Spleen (tissue), 11 donors: ENCODE data around the gene GMDS. TPM values are rescaled to one million over a fixed set of nuclear protein-coding genes. Genes with fewer than 3 reads are reported as not detected.

ENCODE experiments used
- DNase-seq: peaks from one replicate; pipeline ENCODE4 v3.0.0-alpha.2; 2020
- H3K27ac ChIP-seq, 8 donors: fragments of 200-600 bp; sonication (generic) in 7 of 8; 1 replicate in 4 of 8; 2 replicates in 4 of 8; pipeline versions ENCODE4 v1.5.0 to v1.8.0; 2016 to 2021; ENCODE audit warnings: inconsistent platforms in 4 of 8, mild to moderate bottlenecking in 4 of 8, moderate library complexity in 1 of 8
- H3K27me3 ChIP-seq, 7 donors: fragments of 200-600 bp; sonication (generic) in 6 of 7; replicated peaks in 1 of 7; 1 replicate in 4 of 7; 2 replicates in 3 of 7; pipeline versions ENCODE4 v1.5.0 to v1.8.0; 2016 to 2021; ENCODE audit warnings: inconsistent platforms in 3 of 7, mild to moderate bottlenecking in 1 of 7
- H3K36me3 ChIP-seq, 6 donors: fragments of 200-600 bp; sonication (generic) in 5 of 6; 1 replicate in 4 of 6; 2 replicates in 2 of 6; pipeline versions ENCODE4 v1.5.0 to v1.8.0; 2016 to 2021; ENCODE audit warnings: inconsistent platforms in 2 of 6
- H3K4me1 ChIP-seq, 6 donors: fragments of 200-600 bp; sonication (generic) in 5 of 6; 1 replicate in 3 of 6; 2 replicates in 3 of 6; pipeline versions ENCODE4 v1.5.0 to v1.8.0; 2016 to 2021; ENCODE audit warnings: inconsistent platforms in 3 of 6
- H3K4me3 ChIP-seq, 8 donors: fragments of 200-600 bp; sonication (generic) in 7 of 8; 1 replicate in 4 of 8; 2 replicates in 4 of 8; pipeline versions ENCODE4 v1.5.0 to v1.8.0; 2016 to 2021; ENCODE audit warnings: inconsistent platforms in 4 of 8, mild to moderate bottlenecking in 4 of 8, moderate library complexity in 2 of 8
- H3K9me3 ChIP-seq, 8 donors: fragments of 200-600 bp; sonication (generic) in 7 of 8; 1 replicate in 4 of 8; 2 replicates in 4 of 8; pipeline versions ENCODE4 v1.5.0 to v1.8.0; 2016 to 2021; ENCODE audit warnings: inconsistent platforms in 4 of 8
- POLR2A ChIP-seq, 3 donors: fragments of 450-650 bp; IDR thresholded peaks; one replicate each; pipeline ENCODE4 v1.5.1; 2017; ENCODE audit warnings: antibody characterized with exemption in 3 of 3, mild to moderate bottlenecking in 1 of 3
- POLR2AphosphoS5 ChIP-seq, 3 donors: sonication (generic); formaldehyde crosslinking; IDR thresholded peaks; one replicate each; pipeline ENCODE4 v1.5.1; 2017; ENCODE audit warnings: antibody characterized with exemption in 3 of 3
- WGBS, 5 donors: extraction: QIAGEN DNeasy Blood & Tissue Kit in 3 of 5; methylation state at CpG; one replicate each; pipeline versions ENCODE4 v1.1.5 to v1.1.7; 2013 to 2018; 5-methylcytosine and 5-hydroxymethylcytosine counted together
- intact Hi-C: fragments of 100-400 bp; cut with DNase I; formaldehyde crosslinking; loops from one replicate; pipeline ENCODE4 v1.15.0; 2023; ENCODE audit warnings: low total_unique reads
- polyA plus RNA-seq, 3 donors: library from polyadenylated mRNA; stranded (reverse); fragments of 200-250 nt; gene quantifications; one replicate each; pipeline ENCODE4 v1.2.1, GENCODE V29; 2013
- total RNA-seq, 7 donors: library from RNA; depleted of rRNA in 3 of 7; stranded (reverse); fragments of >200 nt in 3 of 7; fragmentation: NEBNext Ultra II Directional in 4 of 7; extraction: Animal tissue kit (Norgen Biotek cat#: 25700) in 4 of 7; gene quantifications; one replicate each; pipeline versions ENCODE4 v1.1.0 to v1.2.1, GENCODE V29; 2016 to 2021
- TF ChIP-seq, protein P1 (sequence below), 11 experiments: fragments of 200-600 bp in 7 of 11; fragments of 450-650 bp in 4 of 11; sonication (generic) in 4 of 11; IDR thresholded peaks in 8 of 11; conservative IDR thresholded peaks in 3 of 11; 1 replicate in 7 of 11; 2 replicates in 4 of 11; pipeline versions ENCODE4 v1.4.0 to v1.8.0; 2016 to 2021; ENCODE audit warnings: antibody characterized with exemption in 11 of 11, inconsistent platforms in 4 of 11, mild to moderate bottlenecking in 1 of 11
- donor health status: healthy with polysubstance abuse.
- donor health status: DM: no; HTN: no; CAD: no; lungs with moderate emphysema.
- donor health status: DM: no; HTN: no; CAD: no.
- donor health status: Bipolar disorder and iron deficiency.
- donor health status: healthy.
- donor health status: DM: no; HTN: no; CAD: no.
- donor health status: DM: yes; HTN: yes; CAD: no.

GMDS gene
- total and polyA plus RNA-seq, 10 donors = 9.1 to 30.8 (median 17.7) TPM

GRCh38 chr6:1971612-1972011 lies 273.8 kb downstream of the GMDS start:
- whole genome bisulfite sequencing, 5 donors = 85 to 92% (median 90%) methylated on average over 5 of the region's 5 CpGs
- Histone ChIP-seq H3K27ac (no peak overlapping the region), H3K36me3 (no peaks in the 10 kb centered on the region), H3K4me3 (no peak overlapping the region), H3K9me3 (no peaks in the 10 kb centered on the region), H3K27me3 (no peaks in the 10 kb centered on the region), H3K4me1 (no peaks in the 10 kb centered on the region)
- no peak for DNase-seq
- intact Hi-C loops = loop anchor here (10.0 kb wide), 1 partner anchor 127 kb away; no protein-coding TSS in a partner anchor
- TF ChIP-seq, protein P1, sequence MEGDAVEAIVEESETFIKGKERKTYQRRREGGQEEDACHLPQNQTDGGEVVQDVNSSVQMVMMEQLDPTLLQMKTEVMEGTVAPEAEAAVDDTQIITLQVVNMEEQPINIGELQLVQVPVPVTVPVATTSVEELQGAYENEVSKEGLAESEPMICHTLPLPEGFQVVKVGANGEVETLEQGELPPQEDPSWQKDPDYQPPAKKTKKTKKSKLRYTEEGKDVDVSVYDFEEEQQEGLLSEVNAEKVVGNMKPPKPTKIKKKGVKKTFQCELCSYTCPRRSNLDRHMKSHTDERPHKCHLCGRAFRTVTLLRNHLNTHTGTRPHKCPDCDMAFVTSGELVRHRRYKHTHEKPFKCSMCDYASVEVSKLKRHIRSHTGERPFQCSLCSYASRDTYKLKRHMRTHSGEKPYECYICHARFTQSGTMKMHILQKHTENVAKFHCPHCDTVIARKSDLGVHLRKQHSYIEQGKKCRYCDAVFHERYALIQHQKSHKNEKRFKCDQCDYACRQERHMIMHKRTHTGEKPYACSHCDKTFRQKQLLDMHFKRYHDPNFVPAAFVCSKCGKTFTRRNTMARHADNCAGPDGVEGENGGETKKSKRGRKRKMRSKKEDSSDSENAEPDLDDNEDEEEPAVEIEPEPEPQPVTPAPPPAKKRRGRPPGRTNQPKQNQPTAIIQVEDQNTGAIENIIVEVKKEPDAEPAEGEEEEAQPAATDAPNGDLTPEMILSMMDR (IDR thresholded peaks at IDR 0.05 in 8 of 11, conservative IDR thresholded peaks at IDR 0.05 in 3 of 11) = no peak
- TF ChIP-seq POLR2A (IDR thresholded peaks at IDR 0.05) (no peak), POLR2AphosphoS5 (IDR thresholded peaks at IDR 0.05) (no peak)

DNA sequence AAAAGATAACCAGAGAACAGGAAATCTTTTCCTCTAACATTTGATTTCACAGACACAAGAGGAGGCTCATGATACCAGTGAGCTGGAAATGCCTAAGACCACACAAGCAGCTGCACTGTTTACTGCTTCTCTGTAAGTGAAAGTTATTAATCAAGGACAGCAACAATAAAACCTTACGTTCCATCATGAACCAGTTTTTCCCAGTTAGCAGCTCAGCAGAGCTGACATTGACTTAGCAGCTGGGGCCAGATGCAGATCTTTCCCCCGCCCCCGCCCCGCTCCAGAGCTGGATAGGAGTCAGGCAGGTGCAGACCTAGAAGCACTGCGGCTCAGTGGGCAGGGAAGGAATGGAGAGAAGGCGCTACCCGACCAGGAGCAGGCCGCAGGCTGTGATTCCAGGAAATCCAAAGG lies 275.2 kb downstream of the GMDS start:
- no peak overlapping the region for H3K4me3 ChIP-seq
- no peaks in the 10 kb centered on the region for H3K36me3 ChIP-seq
- no peak overlapping the region for H3K27ac ChIP-seq
- DNase-seq = no peak
- H3K9me3 ChIP-seq = no peaks in the 10 kb centered on the region
- TF ChIP-seq POLR2A (IDR thresholded peaks at IDR 0.05) = no peak
- no peak for TF ChIP-seq POLR2AphosphoS5 (IDR thresholded peaks at IDR 0.05)
- TF ChIP-seq, protein P1 (IDR thresholded peaks at IDR 0.05 in 8 of 11, conservative IDR thresholded peaks at IDR 0.05 in 3 of 11) = no peak
- H3K27me3 ChIP-seq = no peaks in the 10 kb centered on the region
- H3K4me1 ChIP-seq = no peaks in the 10 kb centered on the region
- intact Hi-C loops = loop anchor here (10.0 kb wide), 1 partner anchor 125 kb away; no protein-coding TSS in a partner anchor
- 65 to 80% (median 75%) methylated on average over 8 of the region's 8 CpGs for WGBS, 5 donors

DNA sequence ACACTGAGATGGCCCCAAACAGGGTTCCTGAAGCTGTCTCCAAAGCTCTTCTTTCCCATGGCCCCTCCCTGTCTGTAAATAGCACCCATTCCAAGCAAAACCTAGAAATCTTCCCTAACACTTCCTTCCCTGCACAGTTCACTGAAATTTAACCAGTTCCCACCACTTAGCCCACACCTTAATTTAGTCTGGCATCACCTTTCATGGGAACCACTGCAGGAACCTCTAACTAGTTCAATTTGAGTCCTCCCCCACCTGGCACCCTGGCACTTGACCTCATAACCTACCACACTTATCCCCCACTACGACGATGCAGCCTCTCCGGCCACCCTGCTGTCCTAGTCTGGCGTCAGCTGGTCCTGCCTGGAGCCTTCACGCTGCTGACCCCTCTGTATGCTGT lies 278.7 kb downstream of the GMDS start:
- intact Hi-C loops = no loop called here
- 90 to 96% (median 93%) methylated on average over 5 of the region's 5 CpGs for WGBS, 5 donors
- Histone ChIP-seq H3K27ac (no peak overlapping the region), H3K9me3 (no peaks in the 10 kb centered on the region), H3K4me3 (no peak overlapping the region), H3K27me3 (no peaks in the 10 kb centered on the region), H3K4me1 (no peaks in the 10 kb centered on the region), H3K36me3 (no peaks in the 10 kb centered on the region)
- TF ChIP-seq POLR2AphosphoS5 (IDR thresholded peaks at IDR 0.05) (no peak), POLR2A (IDR thresholded peaks at IDR 0.05) (no peak)
- TF ChIP-seq, protein P1 (IDR thresholded peaks at IDR 0.05 in 8 of 11, conservative IDR thresholded peaks at IDR 0.05 in 3 of 11) = no peak
- DNase-seq = no peak

DNA sequence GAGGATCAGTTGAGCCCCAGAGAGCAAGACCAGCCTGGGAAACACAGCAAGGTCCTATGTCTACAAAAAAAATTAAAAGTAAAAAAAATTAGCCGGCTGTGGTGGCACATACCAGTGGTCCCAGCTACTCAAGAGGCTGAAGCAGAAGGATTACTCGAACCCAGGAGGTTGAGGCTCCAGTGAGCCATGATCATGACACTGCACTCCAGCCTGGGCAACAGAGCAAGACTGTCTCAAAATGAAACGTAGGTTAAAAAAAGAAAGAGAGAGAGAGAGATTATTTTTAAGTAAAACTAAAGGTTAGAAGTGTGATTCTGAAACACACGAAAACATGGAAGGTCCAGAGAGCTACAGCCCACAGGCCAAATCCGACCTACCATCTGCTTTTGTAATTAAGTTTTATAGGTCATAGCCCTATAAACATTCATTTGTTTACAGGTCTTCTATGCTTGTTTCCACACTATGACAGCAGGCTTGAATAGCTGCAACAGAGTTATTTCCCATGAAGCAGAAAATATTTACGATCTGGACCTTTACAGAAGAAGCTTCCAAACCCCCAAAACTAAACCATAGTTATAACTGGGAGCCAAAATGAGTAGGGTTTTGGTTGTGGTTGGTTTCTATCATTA lies 279.7 kb downstream of the GMDS start:
- Histone ChIP-seq H3K4me3 (no peak overlapping the region), H3K27ac (no peak overlapping the region), H3K27me3 (no peaks in the 10 kb centered on the region), H3K4me1 (no peaks in the 10 kb centered on the region), H3K36me3 (peaks cover 0 to 3% (median 0%) of the 10 kb centered on the region in 6 donors), H3K9me3 (no peaks in the 10 kb centered on the region)
- no peak for DNase-seq
- intact Hi-C loops = no loop called here
- WGBS, 5 donors = 88 to 95% (median 91%) methylated on average over 6 of the region's 6 CpGs
- TF ChIP-seq POLR2A (IDR thresholded peaks at IDR 0.05) (no peak), POLR2AphosphoS5 (IDR thresholded peaks at IDR 0.05) (no peak)
- TF ChIP-seq, protein P1 (IDR thresholded peaks at IDR 0.05 in 8 of 11, conservative IDR thresholded peaks at IDR 0.05 in 3 of 11) = no peak
